GM06990 (cell line): ENCODE measurements around the gene AKR1C3.
A peak's percentile ranks its signal among the peaks of the same experiment; 100 is the strongest.
"Not testable (repeated sequence)": the region's sequence is repeated elsewhere in the genome, so short reads cannot be mapped to it uniquely, and the experiment has no call there.

ENCODE experiments used
- DNase-seq: peaks from one replicate; pipeline ENCODE4 v3.0.0-alpha.2; 2011; ENCODE audit not compliant: insufficient read length; ENCODE audit errors: extremely low read depth
- H3K27me3 ChIP-seq: replicated peaks from 2 replicates; pipeline ENCODE4 v1.6.0; 2011; ENCODE audit warnings: low read length; ENCODE audit not compliant: control insufficient read depth, insufficient read depth
- H3K36me3 ChIP-seq: 2 replicates; pipeline ENCODE4 v1.5.1; 2011; ENCODE audit warnings: low read length; ENCODE audit not compliant: control insufficient read depth, insufficient read depth
- H3K4me3 ChIP-seq: replicated peaks from 2 replicates; pipeline ENCODE4 v1.5.1; 2011; ENCODE audit warnings: low read depth, mild to moderate bottlenecking, control low read depth, low read length
- CTCF ChIP-seq: IDR thresholded peaks from 2 replicates; pipeline ENCODE4 v1.5.1; 2011; ENCODE audit warnings: low read length, control low read depth, mild to moderate bottlenecking, inconsistent platforms; ENCODE audit not compliant: insufficient read depth, poor library complexity, severe bottlenecking

AKR1C3 gene

GRCh38 chr10:5094265-5095205 lies at the start of gene AKR1C3:
TSS of gene AKR1C3 (plus strand) at chr10:5094414. CDS start at chr10:5094445, 31 bp downstream.
- H3K36me3 ChIP-seq = no peaks in the 10 kb centered on the region
- DNase-seq = no peak
- TF ChIP-seq CTCF = peak; percentile 39
- H3K4me3 ChIP-seq = no peak within 1 kb of the TSS
- no peaks in the 10 kb centered on the region for H3K27me3 ChIP-seq

GRCh38 chr10:5045095-5045494 lies 49.1 kb upstream of the AKR1C3 start:
- DNase-seq = no peak
- Histone ChIP-seq H3K36me3 (no peaks in the 10 kb centered on the region), H3K4me3 (no peak overlapping the region), H3K27me3 (no peaks in the 10 kb centered on the region)
- no peak for TF ChIP-seq CTCF

GRCh38 chr10:5046410-5046809 lies 47.8 kb upstream of the AKR1C3 start:
- Histone ChIP-seq H3K27me3 (no peaks in the 10 kb centered on the region), H3K36me3 (no peaks in the 10 kb centered on the region), H3K4me3 (no peak overlapping the region)
- no peak for DNase-seq
- no peak for TF ChIP-seq CTCF

- H3K36me3 ChIP-seq, H3K4me3 ChIP-seq, H3K27me3 ChIP-seq, DNase-seq: not testable (repeated sequence)
These were observed 47.2 kb upstream of the AKR1C3 start for GRCh38 chr10:5047055-5047454.

- no peaks in the 10 kb centered on the region for H3K36me3 ChIP-seq
- no peak overlapping the region for H3K4me3 ChIP-seq
- no peak for TF ChIP-seq CTCF
- H3K27me3 ChIP-seq = no peaks in the 10 kb centered on the region
- DNase-seq = no peak
These were observed 46.1 kb upstream of the AKR1C3 start for GRCh38 chr10:5047912-5048628.

DNA sequence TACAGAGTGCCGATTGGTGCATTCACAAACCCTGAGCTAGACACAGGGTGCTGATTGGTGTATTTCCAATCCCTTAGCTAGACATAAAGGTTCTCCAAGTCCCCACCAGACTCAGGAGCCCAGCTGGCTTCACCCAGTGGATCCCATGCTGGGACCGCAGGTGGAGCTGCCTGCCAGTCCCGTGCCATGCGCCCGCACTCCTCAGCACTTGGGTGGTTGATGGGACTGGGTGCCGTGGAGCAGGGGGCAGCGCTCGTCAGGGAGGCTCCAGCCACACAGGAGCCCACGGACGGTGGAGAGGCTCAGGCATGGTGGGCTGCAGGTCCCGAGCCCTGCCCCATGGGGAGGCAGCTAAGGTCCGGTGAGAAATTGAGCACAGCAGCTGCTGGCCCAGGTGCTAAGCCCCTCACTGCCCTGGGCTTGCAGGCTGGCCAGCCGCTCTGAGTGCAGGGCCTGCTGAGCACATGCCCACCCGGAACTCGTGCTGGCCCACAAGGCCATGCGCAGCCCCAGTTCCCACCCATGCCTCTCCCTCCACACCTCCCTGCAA lies 41.2 kb upstream of the AKR1C3 start:
- H3K27me3 ChIP-seq, H3K36me3 ChIP-seq, DNase-seq, H3K4me3 ChIP-seq: not testable (repeated sequence)

GRCh38 chr10:5054831-5055230 lies 39.4 kb upstream of the AKR1C3 start:
- H3K36me3 ChIP-seq, H3K27me3 ChIP-seq, DNase-seq, H3K4me3 ChIP-seq: not testable (repeated sequence)

- not testable (repeated sequence) for DNase-seq, H3K36me3 ChIP-seq, H3K27me3 ChIP-seq, H3K4me3 ChIP-seq
These were observed 34.9 kb upstream of the AKR1C3 start for GRCh38 chr10:5059267-5059666.

DNA sequence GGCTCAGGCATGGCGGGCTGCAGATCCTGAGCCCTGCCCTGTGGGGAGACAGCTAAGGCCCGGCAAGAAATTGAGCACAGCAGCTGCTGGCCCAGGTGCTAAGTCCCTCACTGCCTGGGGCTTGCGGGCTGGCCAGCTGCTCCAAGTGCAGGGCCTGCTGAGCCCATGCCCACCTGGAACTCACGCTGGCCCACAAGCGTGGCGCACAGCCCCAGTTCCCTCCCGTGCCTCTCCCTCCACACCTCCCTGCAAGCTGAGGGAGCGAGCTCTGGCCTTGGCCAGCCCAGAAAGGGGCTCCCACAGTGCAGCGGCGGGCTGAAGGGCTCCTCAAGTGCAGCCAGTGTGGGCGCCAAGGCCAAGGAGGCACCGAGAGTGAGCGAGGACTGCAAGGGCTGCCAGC lies 33.4 kb upstream of the AKR1C3 start:
- not testable (repeated sequence) for H3K27me3 ChIP-seq, H3K36me3 ChIP-seq, H3K4me3 ChIP-seq, DNase-seq
